Neuron (in vitro differentiated cells): ENCODE measurements around the gene LRFN2.

Source experiments
- H2AFZ ChIP-seq: one replicate; pipeline ENCODE4 v1.6.1; 2013; ENCODE audit warnings: low read depth, mild to moderate bottlenecking, inconsistent platforms, low read length, moderate library complexity
- H3K27me3 ChIP-seq: one replicate; pipeline ENCODE4 v1.6.1; 2013; ENCODE audit warnings: low read length; ENCODE audit not compliant: insufficient read depth
- H3K36me3 ChIP-seq: one replicate; pipeline ENCODE4 v1.6.1; 2013; ENCODE audit warnings: low read length; ENCODE audit not compliant: insufficient read depth
- H3K4me1 ChIP-seq: one replicate; pipeline ENCODE4 v1.6.1; 2013; ENCODE audit warnings: low read length; ENCODE audit not compliant: insufficient read depth
- H3K4me3 ChIP-seq: 2 replicates; pipeline ENCODE4 v1.5.1; 2013; ENCODE audit warnings: mild to moderate bottlenecking, low read length, moderate library complexity
- H3K9me3 ChIP-seq: one replicate; pipeline ENCODE4 v1.6.1; 2013; ENCODE audit warnings: low read length

The LRFN2 gene

DNA sequence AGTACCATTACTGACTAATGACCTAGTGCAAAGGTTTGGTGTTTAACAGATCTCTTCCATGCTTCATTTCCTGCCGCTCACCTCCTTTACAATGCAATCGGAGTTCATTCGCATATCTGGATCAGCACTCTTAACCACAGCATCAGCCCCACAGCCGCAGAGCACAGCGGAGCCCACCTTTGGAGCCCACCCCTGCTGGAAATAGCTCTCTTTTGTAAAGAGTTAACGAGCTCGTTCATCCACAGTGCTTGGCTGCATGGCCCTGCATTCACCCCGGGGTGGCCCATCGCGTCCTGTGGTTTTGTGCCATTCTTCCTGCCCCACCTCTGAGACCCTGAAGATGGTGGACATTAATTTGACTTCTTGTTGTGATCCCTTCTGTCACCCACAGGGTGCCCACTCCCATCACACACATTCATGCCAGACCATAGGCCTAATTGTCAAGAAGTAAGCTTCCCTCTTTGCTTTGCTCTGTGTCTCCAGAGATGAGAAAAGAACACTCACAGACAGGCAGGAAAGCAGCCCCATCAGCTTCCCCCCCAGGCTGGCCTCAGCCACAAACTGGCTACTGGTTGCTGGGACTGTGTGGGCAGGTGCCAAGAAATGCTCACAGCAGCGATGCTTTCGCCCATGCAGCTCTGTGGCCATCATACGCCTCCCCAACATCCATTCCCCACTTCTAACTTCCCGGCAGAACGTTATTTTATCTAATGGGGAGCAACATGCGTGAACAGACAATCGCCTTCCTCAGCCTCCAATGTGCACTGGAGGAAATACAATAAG, 167.0 kb downstream of the LRFN2 start:
- no peak overlapping the region for H3K4me3 ChIP-seq
- no peak overlapping the region for H2AFZ ChIP-seq
- no peaks in the 10 kb centered on the region for H3K36me3 ChIP-seq
- H3K4me1 ChIP-seq: no peaks in the 10 kb centered on the region
- no peaks in the 10 kb centered on the region for H3K27me3 ChIP-seq
- H3K9me3 ChIP-seq: no peaks in the 10 kb centered on the region

DNA sequence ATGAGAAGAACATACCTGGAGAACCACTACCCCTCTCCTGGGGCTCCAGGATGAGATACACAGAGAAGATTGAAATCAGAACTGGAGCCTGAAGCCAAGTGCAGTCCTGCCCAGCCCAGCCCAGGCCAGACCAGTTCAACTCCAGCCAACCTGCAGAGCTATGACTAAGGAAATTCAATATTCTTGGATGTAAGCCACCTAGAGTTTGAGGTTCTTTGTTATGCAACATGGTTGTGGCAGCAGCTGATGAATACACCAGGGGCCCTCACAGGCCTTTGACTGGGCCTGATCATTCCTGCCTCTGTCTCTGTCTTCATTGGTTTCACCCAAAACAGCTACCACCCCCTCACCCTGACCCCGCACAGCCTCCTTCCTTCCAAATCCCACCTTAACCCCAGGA, 167.8 kb downstream of the LRFN2 start:
- Histone ChIP-seq H3K27me3 (no peaks in the 10 kb centered on the region), H3K9me3 (no peaks in the 10 kb centered on the region), H3K36me3 (no peaks in the 10 kb centered on the region), H3K4me3 (no peak overlapping the region), H3K4me1 (no peaks in the 10 kb centered on the region), H2AFZ (no peak overlapping the region)

DNA sequence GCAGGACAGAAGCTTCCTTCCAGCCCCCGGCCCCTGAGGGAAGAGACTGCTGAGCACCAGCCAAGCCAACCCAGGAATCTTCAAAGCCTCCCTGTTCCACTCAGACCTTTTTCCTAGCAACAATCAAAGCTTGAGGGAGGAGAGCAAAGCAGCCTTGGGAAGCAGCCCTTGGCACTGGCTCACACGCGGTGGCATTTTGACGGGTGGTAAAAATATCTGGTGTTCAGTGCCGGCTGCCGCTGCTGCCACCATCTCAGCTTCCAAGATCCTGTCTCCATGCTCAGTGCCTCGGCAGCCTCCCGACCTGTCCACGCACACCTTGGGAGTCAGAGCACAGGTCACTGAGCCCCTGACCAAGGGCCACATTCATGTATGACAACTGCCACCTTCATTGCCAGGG, 170.1 kb downstream of the LRFN2 start:
- Histone ChIP-seq H3K9me3 (no peaks in the 10 kb centered on the region), H2AFZ (no peak overlapping the region), H3K4me1 (no peaks in the 10 kb centered on the region), H3K27me3 (no peaks in the 10 kb centered on the region), H3K4me3 (no peak overlapping the region), H3K36me3 (no peaks in the 10 kb centered on the region)

DNA sequence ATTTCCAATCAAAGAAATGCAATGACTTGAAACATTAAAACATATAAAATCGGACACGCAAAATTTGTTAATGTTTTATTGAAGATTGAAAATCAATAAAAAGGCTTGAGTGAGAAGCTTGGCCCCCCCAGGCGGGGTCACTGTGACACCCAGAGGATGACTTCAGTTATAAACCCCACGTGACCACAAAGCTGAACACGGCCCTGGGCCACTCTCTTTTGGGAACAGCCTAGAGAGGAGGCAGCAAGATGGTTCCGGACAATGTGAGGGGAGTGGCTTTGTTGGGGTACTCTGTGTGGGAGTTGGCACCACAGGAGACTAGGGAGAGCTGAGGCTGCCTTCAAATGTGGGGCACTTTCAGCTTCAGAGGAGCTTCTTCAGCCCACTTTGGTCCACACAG, 172.5 kb downstream of the LRFN2 start:
- Histone ChIP-seq H3K4me1 (no peaks in the 10 kb centered on the region), H3K4me3 (no peak overlapping the region), H3K9me3 (no peaks in the 10 kb centered on the region), H3K36me3 (no peaks in the 10 kb centered on the region), H2AFZ (no peak overlapping the region), H3K27me3 (no peaks in the 10 kb centered on the region)

DNA sequence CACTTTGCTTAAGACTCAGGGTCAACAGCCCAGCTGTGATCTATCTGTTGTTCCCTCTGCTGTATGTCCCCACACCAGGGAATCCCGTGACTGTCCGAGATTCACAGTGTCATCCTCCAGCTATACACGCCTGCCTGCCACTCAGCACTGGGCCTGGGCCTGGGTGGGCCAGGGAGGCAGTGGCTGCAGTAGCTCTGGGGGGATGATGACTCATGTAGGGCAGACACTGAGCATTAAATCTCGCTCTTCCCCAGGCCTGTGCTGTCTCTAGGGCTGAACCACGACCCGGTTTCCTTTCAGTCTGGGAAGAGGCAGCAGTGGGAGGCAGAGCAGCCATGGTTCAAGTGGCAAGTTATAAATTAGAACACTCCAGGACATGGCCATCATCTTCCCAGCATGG, 173.9 kb downstream of the LRFN2 start:
- H3K36me3 ChIP-seq: no peaks in the 10 kb centered on the region
- no peaks in the 10 kb centered on the region for H3K27me3 ChIP-seq
- H3K4me1 ChIP-seq: no peaks in the 10 kb centered on the region
- H2AFZ ChIP-seq: no peak overlapping the region
- H3K4me3 ChIP-seq: no peak overlapping the region
- H3K9me3 ChIP-seq: no peaks in the 10 kb centered on the region

DNA sequence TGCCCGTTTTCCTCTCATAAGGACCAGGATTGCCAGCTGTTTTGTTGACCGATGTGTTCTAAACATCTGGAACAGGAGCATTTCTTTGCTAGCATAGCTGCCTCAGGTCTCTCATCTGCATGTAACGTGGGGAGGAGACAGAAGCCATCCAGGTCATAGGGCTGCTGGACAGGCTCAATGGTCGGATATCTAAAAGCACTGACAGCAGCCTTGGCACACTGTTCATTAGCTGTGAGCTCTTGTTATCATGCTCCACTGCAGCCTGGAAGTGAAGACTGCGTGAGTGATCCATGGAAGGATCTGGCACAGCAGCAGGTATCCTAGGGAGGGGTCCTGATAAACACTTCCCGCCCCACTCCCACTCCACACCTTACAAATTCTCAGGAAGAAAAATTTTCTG, 175.3 kb downstream of the LRFN2 start:
- no peaks in the 10 kb centered on the region for H3K27me3 ChIP-seq
- H3K36me3 ChIP-seq: no peaks in the 10 kb centered on the region
- H3K4me1 ChIP-seq: no peaks in the 10 kb centered on the region
- no peaks in the 10 kb centered on the region for H3K9me3 ChIP-seq
- no peak overlapping the region for H2AFZ ChIP-seq
- no peak overlapping the region for H3K4me3 ChIP-seq

DNA sequence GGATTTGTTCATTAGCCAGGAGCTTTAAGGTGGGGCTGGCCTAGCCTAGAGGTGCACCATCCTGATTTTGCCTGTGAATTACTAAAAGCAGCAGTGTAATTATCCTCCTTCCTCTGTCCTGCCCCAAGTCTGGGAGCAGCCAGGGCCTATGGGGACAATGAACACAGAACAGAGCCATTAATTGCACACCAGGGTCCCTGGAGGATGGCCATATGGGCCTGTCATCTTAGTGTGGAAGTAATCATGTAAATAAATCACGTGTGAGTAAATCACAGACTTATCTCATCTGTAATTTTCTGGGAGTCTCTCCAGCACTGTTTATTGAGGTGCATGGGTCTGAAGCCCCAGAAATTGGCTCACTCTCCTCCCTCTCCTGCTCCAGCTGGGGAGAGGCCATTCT, 176.3 kb downstream of the LRFN2 start:
- Histone ChIP-seq H3K4me3 (no peak overlapping the region), H3K4me1 (no peaks in the 10 kb centered on the region), H3K9me3 (no peaks in the 10 kb centered on the region), H3K36me3 (no peaks in the 10 kb centered on the region), H2AFZ (no peak overlapping the region), H3K27me3 (no peaks in the 10 kb centered on the region)

DNA sequence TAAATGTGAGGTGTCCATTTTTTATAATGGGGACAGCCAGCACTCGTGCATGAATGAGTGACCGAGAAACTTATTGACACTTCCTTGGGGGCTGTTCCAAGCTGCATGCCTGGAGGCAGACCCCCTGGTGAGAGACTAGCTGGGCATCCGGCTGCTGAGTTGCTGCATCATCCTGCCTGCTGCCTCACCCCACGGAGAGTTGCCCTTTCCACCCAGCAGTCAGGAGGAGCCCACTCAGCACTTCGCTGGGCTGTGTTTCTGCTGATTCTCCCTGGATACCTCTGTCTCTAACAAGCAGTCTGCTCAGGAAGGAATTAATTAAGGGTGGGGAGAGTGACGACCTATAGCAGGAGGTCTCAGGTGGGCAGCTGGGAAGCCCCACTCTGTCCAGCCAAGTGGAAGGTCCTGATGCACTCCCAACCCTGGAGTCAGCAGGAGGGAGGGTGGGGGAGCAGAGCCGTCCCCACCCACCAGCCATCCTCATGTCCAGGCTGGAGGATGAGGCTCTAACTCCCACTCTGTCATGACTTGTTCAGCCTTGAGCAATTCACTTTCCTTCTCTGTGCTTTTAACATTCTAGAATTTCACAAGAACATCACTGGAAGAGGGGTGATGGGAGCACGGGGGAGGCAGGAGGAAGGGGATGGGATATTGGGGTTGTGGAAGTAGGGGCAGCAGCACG, 177.3 kb downstream of the LRFN2 start:
- Histone ChIP-seq H3K4me3 (no peak overlapping the region), H3K4me1 (no peaks in the 10 kb centered on the region), H2AFZ (no peak overlapping the region), H3K27me3 (no peaks in the 10 kb centered on the region), H3K9me3 (no peaks in the 10 kb centered on the region), H3K36me3 (no peaks in the 10 kb centered on the region)

DNA sequence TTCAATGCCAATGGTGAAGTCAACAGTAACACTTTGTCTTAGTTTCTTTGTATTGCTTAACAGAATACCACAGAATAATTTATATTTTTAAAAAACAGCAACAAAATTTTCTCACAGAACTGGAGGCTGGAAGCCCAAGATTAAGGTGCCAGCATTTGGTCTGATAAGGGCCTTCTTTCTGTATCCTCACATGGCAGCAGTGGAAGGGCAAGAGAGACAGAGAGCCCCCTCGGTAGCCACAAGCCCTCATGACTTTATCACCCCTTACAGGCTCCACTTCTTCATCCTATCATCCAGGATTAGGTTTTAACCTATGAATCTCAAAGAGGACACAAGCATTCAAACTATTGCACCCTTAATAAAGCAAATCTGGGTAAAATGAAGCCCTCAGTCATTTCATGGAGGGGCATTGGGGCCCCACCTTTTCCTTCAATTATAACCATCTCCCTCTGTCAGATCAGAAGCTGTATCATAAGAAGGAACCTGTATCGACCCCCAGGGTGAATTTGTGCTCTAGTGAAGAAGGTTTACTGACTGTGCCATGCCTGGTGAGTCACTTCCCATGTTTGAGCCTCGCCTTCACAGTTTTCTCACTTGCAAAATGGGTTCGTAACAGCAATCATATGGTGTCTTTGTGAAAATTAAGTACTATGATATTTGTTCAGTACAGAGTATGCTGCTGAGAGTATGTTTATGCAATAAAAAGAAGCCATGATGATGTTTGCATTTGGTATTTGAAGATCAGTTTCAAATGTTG, 178.2 kb downstream of the LRFN2 start:
- Histone ChIP-seq H3K4me1 (no peaks in the 10 kb centered on the region), H3K9me3 (no peaks in the 10 kb centered on the region), H3K36me3 (no peaks in the 10 kb centered on the region), H2AFZ (no peak overlapping the region), H3K4me3 (no peak overlapping the region), H3K27me3 (no peaks in the 10 kb centered on the region)

DNA sequence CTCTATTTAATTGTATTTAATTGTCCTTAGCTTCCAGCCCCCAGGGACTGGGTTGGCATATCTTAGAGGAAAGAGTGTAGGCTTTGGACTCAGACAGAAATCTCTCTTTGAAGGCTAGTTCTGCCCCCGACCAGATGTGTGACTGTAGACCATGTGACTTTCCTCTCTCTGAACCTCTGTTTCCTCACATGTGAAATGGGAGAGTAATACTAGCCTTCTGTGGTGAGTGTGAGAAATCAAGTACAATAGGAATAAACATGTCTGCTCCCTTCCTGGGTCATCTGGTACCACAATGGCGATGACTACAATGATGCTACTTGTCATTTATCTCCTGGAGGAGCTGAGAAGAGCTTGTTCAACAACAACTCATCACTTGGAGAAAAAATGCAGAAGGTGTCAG, 179.9 kb downstream of the LRFN2 start:
- H2AFZ ChIP-seq: no peak overlapping the region
- H3K36me3 ChIP-seq: no peaks in the 10 kb centered on the region
- H3K9me3 ChIP-seq: no peaks in the 10 kb centered on the region
- no peaks in the 10 kb centered on the region for H3K27me3 ChIP-seq
- H3K4me3 ChIP-seq: no peak overlapping the region
- no peaks in the 10 kb centered on the region for H3K4me1 ChIP-seq

DNA sequence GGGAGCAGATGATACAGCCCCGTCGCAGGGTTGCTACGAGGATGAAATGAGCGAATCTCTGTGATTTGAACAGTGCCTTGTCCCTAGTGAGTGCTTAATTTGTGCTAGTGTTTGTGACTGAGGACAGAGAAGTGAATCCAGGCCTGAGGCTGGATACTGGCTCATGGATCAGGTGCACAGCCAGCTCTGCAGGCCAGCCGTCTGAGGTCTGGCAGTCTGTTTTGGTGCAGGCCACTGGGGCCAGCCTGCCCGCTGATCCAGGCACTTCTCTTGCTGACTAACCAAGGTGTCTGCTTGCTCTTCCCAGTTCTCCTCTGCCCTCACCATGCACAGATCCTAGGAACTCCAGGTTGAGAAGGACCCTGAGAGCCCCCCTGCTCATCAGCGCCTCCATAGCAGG, 181.0 kb downstream of the LRFN2 start:
- H3K9me3 ChIP-seq: no peaks in the 10 kb centered on the region
- no peaks in the 10 kb centered on the region for H3K4me1 ChIP-seq
- H3K4me3 ChIP-seq: no peak overlapping the region
- no peak overlapping the region for H2AFZ ChIP-seq
- H3K36me3 ChIP-seq: no peaks in the 10 kb centered on the region
- no peaks in the 10 kb centered on the region for H3K27me3 ChIP-seq

DNA sequence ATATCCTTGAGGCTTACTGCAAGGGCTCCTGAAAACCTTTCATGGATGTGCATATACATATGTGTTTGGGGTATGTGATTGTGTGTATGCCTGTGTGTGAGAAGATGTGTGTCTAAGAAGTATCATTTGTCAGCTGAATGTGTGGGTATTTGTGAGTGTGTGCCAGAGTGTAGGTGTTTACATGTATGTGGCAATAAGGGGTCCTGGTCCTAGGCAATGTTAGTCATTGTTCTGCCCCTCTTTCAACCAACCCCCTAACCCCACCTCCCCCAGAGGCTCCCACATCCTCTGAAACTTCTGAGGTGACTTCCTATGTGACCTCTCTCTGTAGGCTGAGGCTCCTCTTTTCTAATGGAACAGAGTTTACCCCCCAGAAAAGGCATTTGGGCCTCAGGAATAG, 186.4 kb downstream of the LRFN2 start:
- Histone ChIP-seq H3K4me1 (no peaks in the 10 kb centered on the region), H3K36me3 (no peaks in the 10 kb centered on the region), H3K9me3 (no peaks in the 10 kb centered on the region), H3K4me3 (no peak overlapping the region), H3K27me3 (no peaks in the 10 kb centered on the region), H2AFZ (no peak overlapping the region)

DNA sequence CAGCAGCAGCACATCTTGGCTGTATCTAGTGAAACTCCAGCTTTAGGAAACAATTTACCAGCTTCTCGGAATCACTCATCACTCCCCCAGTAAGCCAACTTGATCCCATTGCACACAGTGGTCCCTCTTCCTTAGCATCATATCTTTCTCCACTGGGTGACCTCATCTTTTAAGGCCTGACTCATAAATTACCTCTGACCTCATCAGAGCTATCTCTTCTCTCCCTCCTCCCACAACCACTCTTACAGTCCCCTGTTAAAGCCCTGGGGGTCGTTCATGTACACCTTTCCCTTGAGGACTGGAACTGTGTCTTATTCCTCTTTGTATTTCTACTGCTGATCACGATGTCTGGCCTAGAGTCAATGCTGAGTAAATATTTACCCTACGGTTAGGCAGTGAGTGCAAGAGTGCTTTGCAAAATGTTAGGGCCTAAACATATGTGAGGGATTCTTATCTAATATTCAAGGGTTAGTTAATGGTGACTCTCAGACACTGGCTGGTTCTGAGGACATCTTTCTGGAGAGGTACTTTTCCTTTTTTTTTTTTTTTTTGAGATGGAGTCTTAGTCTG, 187.2 kb downstream of the LRFN2 start:
- no peaks in the 10 kb centered on the region for H3K27me3 ChIP-seq
- no peak overlapping the region for H2AFZ ChIP-seq
- H3K9me3 ChIP-seq: no peaks in the 10 kb centered on the region
- H3K36me3 ChIP-seq: no peaks in the 10 kb centered on the region
- no peak overlapping the region for H3K4me3 ChIP-seq
- H3K4me1 ChIP-seq: no peaks in the 10 kb centered on the region
